Measurements from ENCODE around the gene ZDHHC22.

Gene ZDHHC22

DNA sequence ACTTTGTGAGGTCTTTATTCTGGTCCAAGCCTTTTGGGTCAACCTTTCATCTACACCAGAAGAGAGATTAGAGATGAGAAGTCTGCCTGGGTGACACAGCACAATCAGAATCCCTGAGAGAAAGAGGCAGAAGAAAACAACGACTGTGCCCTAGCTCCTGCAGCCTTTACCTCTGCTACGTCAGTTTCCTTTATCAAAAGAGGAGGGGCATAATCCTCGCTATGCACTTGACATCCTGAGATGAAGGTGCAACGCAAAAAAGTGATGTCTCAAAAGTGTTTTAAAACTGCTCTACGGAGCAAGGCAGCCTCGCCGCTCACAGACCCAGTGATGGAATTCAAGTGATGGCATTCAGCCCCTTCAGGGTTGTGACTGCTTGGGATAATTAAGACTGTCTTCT, 21.7 kb downstream of the ZDHHC22 start:
- TF ChIP-seq, protein P1, sequence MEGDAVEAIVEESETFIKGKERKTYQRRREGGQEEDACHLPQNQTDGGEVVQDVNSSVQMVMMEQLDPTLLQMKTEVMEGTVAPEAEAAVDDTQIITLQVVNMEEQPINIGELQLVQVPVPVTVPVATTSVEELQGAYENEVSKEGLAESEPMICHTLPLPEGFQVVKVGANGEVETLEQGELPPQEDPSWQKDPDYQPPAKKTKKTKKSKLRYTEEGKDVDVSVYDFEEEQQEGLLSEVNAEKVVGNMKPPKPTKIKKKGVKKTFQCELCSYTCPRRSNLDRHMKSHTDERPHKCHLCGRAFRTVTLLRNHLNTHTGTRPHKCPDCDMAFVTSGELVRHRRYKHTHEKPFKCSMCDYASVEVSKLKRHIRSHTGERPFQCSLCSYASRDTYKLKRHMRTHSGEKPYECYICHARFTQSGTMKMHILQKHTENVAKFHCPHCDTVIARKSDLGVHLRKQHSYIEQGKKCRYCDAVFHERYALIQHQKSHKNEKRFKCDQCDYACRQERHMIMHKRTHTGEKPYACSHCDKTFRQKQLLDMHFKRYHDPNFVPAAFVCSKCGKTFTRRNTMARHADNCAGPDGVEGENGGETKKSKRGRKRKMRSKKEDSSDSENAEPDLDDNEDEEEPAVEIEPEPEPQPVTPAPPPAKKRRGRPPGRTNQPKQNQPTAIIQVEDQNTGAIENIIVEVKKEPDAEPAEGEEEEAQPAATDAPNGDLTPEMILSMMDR (IDR thresholded peaks at IDR 0.05), result no peak
- no peak for TF ChIP-seq ZFX (IDR thresholded peaks at IDR 0.05; ENCODE audit: borderline replicate concordance)
- H3K27ac ChIP-seq, result no peak overlapping the region

DNA sequence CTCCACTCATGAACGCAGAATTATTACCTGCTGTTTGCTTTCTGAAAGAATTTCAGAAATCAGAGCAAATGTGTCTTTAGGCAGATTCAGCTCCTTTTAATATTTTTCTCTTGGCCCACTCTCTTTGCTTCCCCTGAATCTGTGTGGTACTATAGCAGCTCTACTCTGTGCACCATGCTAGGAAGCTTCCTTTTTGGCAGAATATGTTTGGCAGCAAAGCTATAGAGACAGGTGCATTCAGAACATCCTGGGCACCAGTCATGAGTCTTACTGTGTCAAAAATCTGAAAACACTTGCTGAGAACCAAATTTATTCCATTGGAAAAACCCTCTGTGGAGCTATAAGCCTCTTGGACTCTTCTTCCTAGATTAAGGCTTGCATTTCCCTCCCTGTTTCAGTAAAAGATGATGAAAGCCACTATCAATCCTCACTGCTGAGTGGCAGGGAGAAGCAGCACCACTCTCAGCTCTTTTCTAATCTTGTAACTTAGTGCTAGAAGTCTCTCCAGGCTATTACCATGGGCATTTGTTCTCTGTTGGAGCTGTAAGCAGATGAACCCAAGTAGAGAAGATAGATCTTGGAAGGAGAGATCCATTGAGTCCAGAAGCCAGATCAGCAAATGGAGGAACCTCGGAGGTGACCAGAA, 25.3 kb downstream of the ZDHHC22 start:
- no peak for TF ChIP-seq ZFX (IDR thresholded peaks at IDR 0.05; ENCODE audit: borderline replicate concordance)
- TF ChIP-seq, protein P1 (IDR thresholded peaks at IDR 0.05), result no peak
- H3K27ac ChIP-seq, result no peak overlapping the region

DNA sequence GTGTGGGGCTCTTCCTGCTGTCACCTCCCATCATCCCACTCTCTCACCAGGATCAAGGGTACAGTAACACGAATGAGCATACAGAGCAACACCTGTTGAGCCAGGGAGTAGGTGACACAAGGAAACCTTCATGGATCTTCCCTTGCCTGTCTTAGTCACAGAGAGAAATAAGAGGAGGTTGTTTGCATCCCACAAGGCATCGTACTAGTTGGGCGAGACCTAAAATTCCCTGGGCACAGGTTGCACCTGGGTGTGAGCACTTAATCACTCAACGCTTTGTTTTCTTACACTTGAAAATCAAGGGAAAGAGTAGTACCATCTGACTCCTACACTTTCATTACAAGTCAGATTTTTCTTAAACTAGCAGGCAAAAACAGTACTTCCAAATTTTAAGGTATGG, 27.0 kb downstream of the ZDHHC22 start:
- no peak overlapping the region for H3K27ac ChIP-seq
- TF ChIP-seq ZFX (IDR thresholded peaks at IDR 0.05; ENCODE audit: borderline replicate concordance), result no peak
- TF ChIP-seq, protein P1 (IDR thresholded peaks at IDR 0.05), result no peak

DNA sequence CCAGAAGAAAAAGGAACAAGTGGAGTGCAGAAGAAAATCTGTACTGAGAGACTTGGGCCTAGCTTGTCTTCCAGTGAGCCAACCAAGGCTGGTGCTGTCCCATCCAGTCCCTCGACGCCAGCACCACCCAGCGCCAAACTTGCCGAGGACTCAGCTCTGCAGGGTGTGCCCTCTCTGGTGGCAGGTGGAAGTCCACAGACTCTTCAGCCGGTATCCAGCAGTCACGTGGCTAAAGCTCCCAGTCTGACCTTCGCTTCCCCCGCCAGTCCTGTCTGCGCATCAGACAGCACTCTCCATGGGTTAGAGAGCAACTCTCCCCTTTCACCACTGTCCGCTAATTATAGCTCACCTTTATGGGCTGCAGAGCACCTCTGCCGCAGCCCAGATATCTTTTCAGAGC, 27.9 kb downstream of the ZDHHC22 start:
- TF ChIP-seq ZFX (IDR thresholded peaks at IDR 0.05; ENCODE audit: borderline replicate concordance), result no peak
- TF ChIP-seq, protein P1 (IDR thresholded peaks at IDR 0.05), result no peak
- H3K27ac ChIP-seq, result no peak overlapping the region

DNA sequence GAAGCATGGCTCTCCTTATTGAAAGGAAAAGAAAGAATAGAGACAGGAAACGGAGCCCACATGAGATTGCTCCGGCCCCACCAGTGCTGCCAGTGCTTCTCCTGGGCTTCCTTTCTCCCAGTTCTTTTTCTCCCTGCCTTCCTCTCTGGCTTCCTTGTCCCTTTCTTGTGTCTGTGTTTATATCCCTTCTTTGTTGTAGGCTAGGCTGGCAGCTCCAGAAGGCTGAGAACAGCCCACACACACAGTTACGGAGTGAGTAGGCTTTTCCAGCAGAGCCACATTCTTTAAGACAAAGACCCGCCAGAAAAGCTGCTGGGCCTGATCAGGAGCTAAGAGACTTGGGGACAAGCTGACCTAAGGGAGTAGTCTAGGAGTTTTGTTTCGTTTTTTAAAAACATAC, 30.6 kb downstream of the ZDHHC22 start:
- H3K27ac ChIP-seq, result no peak overlapping the region
- TF ChIP-seq, protein P1 (IDR thresholded peaks at IDR 0.05), result no peak
- no peak for TF ChIP-seq ZFX (IDR thresholded peaks at IDR 0.05; ENCODE audit: borderline replicate concordance)

DNA sequence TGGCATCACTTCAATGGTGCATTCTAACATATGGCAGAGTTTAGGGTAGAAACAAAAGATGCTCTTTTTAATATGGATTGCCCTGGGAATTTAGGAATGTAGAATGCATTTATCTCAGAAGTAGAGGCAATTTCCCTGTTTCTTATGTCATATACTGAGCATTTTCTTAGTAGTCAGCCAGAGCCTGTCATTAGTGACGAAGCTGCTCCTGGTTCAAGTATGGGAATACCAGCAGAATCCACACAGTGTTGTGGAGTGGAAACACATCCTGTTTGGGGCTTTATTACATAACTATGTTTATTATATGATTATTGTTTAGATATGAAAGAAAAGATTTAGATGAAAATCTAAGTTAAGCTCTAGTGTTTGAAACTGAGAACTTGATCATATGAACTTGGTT, 31.3 kb downstream of the ZDHHC22 start:
- TF ChIP-seq ZFX (IDR thresholded peaks at IDR 0.05; ENCODE audit: borderline replicate concordance), result no peak
- TF ChIP-seq, protein P1 (IDR thresholded peaks at IDR 0.05), result no peak
- H3K27ac ChIP-seq, result no peak overlapping the region

DNA sequence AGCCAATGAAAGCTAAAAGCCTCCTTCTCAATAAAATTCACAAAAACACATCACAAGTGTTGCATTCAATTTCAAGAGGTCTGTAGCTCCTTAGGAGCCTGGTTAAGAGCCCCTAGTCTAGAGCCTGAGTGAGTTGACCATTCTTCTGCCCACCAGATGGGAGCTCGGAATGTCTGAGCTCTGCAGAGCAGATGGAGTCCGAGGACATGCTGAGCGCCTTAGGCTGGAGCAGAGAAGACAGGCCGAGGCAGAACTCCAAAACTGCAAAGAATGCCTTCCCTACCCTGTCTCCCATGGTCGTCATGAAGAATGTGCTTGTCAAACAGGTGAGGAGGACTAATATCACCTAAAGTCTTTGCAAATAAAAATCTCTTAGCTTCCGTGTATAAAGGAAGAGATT, 31.9 kb downstream of the ZDHHC22 start:
- TF ChIP-seq, protein P1 (IDR thresholded peaks at IDR 0.05), result no peak
- TF ChIP-seq ZFX (IDR thresholded peaks at IDR 0.05; ENCODE audit: borderline replicate concordance), result no peak
- H3K27ac ChIP-seq, result no peak overlapping the region

Measured in 22Rv1 (cell line).